ENCODE data around the gene XDH.

The XDH gene

DNA sequence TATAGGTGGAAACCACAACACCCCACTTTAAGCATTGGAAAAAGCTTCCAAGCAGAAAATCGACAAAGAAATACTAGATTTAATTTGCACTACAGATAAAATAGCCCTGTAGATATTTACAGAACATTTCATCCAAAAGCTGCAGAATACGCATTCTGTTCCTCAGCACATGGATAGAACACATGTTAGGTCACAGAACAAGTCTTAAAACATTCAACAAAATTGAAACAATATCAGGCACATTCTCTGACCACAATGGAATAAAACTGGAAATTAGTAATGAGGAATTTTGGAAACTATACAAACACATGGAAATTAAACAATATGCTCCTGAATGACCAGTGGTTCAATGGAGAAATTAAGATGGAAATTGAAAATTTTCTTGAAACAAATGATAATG is 27.8 kb upstream of the XDH start:
- TF ChIP-seq, protein P1, sequence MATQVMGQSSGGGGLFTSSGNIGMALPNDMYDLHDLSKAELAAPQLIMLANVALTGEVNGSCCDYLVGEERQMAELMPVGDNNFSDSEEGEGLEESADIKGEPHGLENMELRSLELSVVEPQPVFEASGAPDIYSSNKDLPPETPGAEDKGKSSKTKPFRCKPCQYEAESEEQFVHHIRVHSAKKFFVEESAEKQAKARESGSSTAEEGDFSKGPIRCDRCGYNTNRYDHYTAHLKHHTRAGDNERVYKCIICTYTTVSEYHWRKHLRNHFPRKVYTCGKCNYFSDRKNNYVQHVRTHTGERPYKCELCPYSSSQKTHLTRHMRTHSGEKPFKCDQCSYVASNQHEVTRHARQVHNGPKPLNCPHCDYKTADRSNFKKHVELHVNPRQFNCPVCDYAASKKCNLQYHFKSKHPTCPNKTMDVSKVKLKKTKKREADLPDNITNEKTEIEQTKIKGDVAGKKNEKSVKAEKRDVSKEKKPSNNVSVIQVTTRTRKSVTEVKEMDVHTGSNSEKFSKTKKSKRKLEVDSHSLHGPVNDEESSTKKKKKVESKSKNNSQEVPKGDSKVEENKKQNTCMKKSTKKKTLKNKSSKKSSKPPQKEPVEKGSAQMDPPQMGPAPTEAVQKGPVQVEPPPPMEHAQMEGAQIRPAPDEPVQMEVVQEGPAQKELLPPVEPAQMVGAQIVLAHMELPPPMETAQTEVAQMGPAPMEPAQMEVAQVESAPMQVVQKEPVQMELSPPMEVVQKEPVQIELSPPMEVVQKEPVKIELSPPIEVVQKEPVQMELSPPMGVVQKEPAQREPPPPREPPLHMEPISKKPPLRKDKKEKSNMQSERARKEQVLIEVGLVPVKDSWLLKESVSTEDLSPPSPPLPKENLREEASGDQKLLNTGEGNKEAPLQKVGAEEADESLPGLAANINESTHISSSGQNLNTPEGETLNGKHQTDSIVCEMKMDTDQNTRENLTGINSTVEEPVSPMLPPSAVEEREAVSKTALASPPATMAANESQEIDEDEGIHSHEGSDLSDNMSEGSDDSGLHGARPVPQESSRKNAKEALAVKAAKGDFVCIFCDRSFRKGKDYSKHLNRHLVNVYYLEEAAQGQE (IDR thresholded peaks at IDR 0.05; ENCODE audit: insufficient replicate concordance, low read depth): no peak
- TF ChIP-seq GABPA (IDR thresholded peaks at IDR 0.05; ENCODE audit: low read depth) (no peak), SPI1 (IDR thresholded peaks at IDR 0.05; ENCODE audit: borderline replicate concordance, low read depth) (no peak), POLR2AphosphoS5 (IDR thresholded peaks at IDR 0.05; ENCODE audit: low read depth) (no peak)
- TF ChIP-seq, protein P2, sequence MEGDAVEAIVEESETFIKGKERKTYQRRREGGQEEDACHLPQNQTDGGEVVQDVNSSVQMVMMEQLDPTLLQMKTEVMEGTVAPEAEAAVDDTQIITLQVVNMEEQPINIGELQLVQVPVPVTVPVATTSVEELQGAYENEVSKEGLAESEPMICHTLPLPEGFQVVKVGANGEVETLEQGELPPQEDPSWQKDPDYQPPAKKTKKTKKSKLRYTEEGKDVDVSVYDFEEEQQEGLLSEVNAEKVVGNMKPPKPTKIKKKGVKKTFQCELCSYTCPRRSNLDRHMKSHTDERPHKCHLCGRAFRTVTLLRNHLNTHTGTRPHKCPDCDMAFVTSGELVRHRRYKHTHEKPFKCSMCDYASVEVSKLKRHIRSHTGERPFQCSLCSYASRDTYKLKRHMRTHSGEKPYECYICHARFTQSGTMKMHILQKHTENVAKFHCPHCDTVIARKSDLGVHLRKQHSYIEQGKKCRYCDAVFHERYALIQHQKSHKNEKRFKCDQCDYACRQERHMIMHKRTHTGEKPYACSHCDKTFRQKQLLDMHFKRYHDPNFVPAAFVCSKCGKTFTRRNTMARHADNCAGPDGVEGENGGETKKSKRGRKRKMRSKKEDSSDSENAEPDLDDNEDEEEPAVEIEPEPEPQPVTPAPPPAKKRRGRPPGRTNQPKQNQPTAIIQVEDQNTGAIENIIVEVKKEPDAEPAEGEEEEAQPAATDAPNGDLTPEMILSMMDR (IDR thresholded peaks at IDR 0.05; ENCODE audit: insufficient read depth, low read length): no peak
- no peak for DNase-seq (ENCODE audit: low read depth in 1 of 2, low spot score in 1 of 2)
- Histone ChIP-seq H3K4me3 (replicated peaks; ENCODE audit: insufficient read depth, low read length) (no peak overlapping the region), H3K27ac (replicated peaks) (no peak overlapping the region), H3K27me3 (ENCODE audit: insufficient read depth, poor library complexity, severe bottlenecking) (no peaks in the 10 kb centered on the region)

DNA sequence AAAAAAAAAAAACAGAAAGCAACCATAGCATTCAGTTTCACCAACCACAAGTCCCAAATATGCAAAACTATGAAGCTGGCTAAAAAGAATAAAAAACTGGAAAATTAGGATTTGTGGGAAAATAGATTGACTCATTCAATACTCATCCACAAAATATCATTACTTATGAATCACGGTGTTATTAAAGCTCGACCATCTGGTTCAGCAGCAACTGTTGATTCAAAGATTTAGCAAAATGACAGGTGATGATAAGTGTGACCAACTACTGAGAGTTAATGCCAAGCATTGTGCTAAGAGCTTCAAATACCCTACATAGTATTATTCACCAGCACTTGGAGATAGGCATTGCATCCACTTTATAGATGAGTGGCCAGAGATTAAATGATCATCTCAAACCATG is 26.2 kb upstream of the XDH start:
- no peak for DNase-seq (ENCODE audit: low read depth in 1 of 2, low spot score in 1 of 2)
- Histone ChIP-seq H3K4me3 (replicated peaks; ENCODE audit: insufficient read depth, low read length) (no peak overlapping the region), H3K27ac (replicated peaks) (no peak overlapping the region), H3K27me3 (ENCODE audit: insufficient read depth, poor library complexity, severe bottlenecking) (no peaks in the 10 kb centered on the region)
- TF ChIP-seq POLR2AphosphoS5 (IDR thresholded peaks at IDR 0.05; ENCODE audit: low read depth) (no peak), SPI1 (IDR thresholded peaks at IDR 0.05; ENCODE audit: borderline replicate concordance, low read depth) (no peak), GABPA (IDR thresholded peaks at IDR 0.05; ENCODE audit: low read depth) (no peak)
- TF ChIP-seq, protein P2 (IDR thresholded peaks at IDR 0.05; ENCODE audit: insufficient read depth, low read length): no peak
- TF ChIP-seq, protein P1 (IDR thresholded peaks at IDR 0.05; ENCODE audit: insufficient replicate concordance, low read depth): no peak

GRCh38 chr2:31434911-31435310 is 20.4 kb upstream of the XDH start:
- Histone ChIP-seq H3K4me3 (replicated peaks; ENCODE audit: insufficient read depth, low read length) (no peak overlapping the region), H3K27me3 (ENCODE audit: insufficient read depth, poor library complexity, severe bottlenecking) (no peaks in the 10 kb centered on the region), H3K27ac (replicated peaks) (no peak overlapping the region)
- TF ChIP-seq, protein P1 (IDR thresholded peaks at IDR 0.05; ENCODE audit: insufficient replicate concordance, low read depth): no peak
- TF ChIP-seq, protein P2 (IDR thresholded peaks at IDR 0.05; ENCODE audit: insufficient read depth, low read length): no peak
- DNase-seq (ENCODE audit: low read depth in 1 of 2, low spot score in 1 of 2): no peak

Data from HL-60 (cell line).